Right lobe of liver (tissue), 4 donors: ENCODE measurements around the gene LYZL2.
"Not testable (repeated sequence)": the region's sequence is repeated elsewhere in the genome, so short reads cannot be mapped to it uniquely, and the experiment has no call there.

ENCODE experiments used
- POLR2A ChIP-seq: fragments of 450-650 bp; IDR thresholded peaks from one replicate; pipeline ENCODE4 v1.6.1; 2017; ENCODE audit warnings: antibody characterized with exemption, mild to moderate bottlenecking
- TF ChIP-seq, protein P1 (sequence below), 4 donors: fragments of 200-600 bp in 3 of 4; fragments of 450-650 bp in 1 of 4; IDR thresholded peaks; one replicate each; pipeline versions ENCODE4 v1.5.1 to v1.8.0; 2016 to 2022; ENCODE audit warnings: antibody characterized with exemption in 4 of 4, mild to moderate bottlenecking in 2 of 4
- donor health status: DM: no; HTN: no; CAD: no.
- donor health status: DM: no; HTN: no; CAD: no.
- donor health status: DM: no; HTN: yes; CAD: no.

DNA sequence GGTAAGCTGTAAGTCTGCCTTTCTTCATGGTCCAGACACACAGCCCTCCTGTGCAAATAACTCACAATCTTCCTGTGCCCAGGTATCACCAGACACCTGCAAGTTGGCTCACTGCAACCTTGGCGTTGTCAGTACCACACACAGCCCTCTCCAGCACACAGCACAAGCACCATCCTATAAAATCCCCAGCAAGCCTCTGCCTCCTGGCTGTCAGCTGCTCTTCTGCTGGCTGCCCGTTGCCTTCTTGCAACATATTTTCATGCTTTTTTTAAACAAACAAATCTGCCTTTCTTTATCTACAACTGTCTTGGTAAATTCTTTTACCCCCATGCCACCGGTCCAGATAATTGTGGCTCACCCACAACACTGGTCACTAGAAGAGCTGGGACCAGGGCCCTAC lies 36.8 kb downstream of the LYZL2 start:
- TF ChIP-seq, protein P1, sequence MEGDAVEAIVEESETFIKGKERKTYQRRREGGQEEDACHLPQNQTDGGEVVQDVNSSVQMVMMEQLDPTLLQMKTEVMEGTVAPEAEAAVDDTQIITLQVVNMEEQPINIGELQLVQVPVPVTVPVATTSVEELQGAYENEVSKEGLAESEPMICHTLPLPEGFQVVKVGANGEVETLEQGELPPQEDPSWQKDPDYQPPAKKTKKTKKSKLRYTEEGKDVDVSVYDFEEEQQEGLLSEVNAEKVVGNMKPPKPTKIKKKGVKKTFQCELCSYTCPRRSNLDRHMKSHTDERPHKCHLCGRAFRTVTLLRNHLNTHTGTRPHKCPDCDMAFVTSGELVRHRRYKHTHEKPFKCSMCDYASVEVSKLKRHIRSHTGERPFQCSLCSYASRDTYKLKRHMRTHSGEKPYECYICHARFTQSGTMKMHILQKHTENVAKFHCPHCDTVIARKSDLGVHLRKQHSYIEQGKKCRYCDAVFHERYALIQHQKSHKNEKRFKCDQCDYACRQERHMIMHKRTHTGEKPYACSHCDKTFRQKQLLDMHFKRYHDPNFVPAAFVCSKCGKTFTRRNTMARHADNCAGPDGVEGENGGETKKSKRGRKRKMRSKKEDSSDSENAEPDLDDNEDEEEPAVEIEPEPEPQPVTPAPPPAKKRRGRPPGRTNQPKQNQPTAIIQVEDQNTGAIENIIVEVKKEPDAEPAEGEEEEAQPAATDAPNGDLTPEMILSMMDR (IDR thresholded peaks at IDR 0.05) = not testable (repeated sequence)
- TF ChIP-seq POLR2A = not testable (repeated sequence)
